Stimulated activated CD8-positive, alpha-beta memory T cell treated with anti-CD3 and anti-CD28 coated beads, Interleukin-15, amount 100 ng/mL, for 48 hours (primary cell): ENCODE measurements around the gene GRXCR2.
"Not testable (repeated sequence)": the region's sequence is repeated elsewhere in the genome, so short reads cannot be mapped to it uniquely, and the experiment has no call there.

ENCODE experiments used
- DNase-seq, 2 donors: peaks; one replicate each; pipeline ENCODE4 v3.0.0-alpha.2; 2020; ENCODE audit warnings: low read depth in 2 of 2

Gene GRXCR2, protein sequence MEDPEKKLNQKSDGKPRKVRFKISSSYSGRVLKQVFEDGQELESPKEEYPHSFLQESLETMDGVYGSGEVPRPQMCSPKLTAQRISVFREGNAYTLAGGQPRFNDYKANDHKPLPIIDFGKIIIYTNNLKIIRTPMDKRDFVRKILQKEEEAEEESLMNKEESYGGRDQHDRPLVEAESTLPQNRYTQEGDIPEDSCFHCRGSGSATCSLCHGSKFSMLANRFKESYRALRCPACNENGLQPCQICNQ

DNA sequence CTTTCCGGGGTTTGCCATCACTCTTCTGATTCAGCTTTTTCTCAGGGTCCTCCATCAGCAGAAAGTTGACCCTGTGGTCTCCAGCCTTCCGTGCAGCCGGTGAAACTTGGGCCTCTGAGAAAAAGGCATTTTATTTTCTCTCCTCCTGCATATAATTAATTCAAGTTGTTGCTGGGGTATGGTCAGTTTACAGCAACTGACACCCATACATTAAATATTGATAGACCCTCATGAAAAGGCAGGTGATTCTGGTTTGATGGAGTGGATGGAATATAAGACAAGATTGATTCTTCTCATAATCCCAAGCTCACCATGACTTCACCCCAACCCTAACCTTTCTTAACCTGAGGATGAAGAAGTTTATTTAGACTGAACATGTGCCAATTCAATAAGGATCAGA lies at the start of gene GRXCR2:
Gene GRXCR2 (minus strand): TSS at position 101 of the 400 bp plus-strand sequence. CDS start 46 bp downstream, at position 55.
- no peak for DNase-seq

DNA sequence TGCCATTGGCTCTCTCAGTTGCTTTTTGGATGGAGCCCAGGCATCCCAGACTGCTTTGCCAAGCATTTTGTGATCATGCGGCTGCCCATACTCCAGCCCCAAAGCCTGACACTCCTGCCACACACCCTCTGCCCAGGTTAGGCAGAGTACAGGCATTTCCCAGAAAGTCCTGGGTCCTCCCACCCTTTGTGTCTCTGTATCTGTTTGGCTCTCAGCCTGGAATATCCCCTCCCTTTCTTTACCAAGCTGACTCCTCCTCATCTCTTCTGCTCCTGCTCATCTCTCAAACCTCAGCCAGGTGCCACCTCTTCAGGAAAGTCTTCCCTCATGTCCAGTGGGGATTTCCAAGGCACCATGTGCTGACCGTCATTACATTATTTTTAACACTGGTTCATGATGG lies 49.2 kb upstream of the GRXCR2 start:
- no peak for DNase-seq

DNA sequence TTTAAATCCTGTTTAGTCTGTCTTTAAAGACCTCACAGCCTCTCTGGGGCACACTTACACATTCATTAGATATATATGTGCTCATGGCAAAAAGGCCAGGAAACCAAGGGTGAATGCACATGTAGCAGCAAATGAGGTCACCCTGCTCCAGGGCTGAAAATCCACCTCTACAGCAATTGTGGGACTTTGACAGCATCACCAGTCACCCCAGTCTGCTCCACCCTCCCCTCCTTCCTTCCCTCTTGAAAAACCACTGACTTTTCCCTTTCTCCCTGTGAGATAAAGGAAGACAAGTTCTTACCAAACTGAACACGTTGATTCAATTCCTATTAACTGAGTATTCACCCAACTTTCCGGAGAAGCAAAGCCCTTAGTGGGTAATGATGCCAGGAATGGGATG lies 48.4 kb upstream of the GRXCR2 start:
- no peak for DNase-seq

DNA sequence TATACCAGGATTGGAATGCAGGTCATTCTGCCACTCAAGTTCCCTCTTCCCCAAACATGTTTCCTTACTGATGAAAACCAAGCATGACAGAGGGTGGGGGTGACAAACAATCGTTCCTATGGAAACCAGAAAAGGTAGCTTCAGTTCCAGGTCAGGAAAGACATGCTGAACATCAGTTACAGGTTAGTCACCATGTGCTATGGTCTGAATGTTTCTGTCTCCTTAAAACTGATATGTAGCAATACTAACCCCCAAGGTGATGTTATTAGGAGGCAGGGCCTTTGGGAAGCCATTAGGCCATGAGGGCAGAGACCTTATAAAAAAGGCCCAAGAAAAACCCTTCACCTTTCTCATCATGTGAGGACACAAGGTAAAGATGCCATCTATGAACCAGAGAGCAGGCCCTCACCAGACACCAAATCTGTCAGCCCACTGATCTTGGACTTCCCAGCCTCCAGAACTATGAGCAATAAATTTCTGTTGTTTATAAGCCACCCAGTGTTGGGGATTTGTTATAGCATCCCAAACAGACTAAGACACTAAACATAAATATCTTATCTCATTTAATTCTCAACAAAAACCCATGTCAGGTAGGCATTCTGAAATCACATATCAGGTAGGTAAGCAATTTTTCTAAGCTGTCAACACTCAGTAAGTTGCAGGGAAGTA lies 47.9 kb upstream of the GRXCR2 start:
- no peak for DNase-seq

DNA sequence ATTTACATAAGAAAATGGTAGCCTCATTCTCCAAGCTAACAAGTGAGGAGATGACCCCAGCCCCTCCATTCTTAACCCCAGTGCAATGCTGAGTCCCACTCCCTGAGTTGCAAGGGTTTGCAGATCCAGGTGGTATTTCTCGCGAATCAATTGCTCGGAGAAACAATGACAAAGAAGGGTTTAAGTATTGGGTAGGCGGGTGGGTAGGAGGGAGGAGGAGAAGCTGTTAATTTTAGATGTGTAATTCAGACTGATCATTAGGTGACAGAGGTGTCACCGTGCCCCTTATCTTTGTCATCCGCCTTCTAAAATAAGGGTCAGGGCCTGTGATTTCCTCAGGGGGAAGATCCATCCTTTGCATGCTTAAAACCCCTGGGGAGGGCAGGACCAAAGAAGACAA lies 46.6 kb upstream of the GRXCR2 start:
- DNase-seq = no peak

DNA sequence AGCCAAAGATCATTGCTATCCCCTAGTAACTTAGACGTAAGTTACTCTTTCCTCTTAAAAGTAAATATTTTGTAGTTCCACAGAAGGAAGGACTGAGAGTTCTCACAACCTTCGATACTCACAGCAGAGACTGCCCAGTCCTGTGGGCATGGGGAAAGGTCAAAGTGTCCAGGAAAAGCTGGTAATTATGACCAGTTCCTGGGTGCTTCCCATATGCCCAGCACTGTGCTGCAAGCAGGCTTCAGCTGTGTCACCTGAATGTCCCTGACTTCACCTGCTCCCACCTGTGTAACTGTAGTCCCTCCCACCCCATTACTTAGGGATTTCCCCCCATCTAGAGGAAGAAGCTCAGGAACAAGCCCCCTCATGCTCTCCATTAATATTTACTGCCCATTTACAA lies 45.6 kb upstream of the GRXCR2 start:
- no peak for DNase-seq

DNA sequence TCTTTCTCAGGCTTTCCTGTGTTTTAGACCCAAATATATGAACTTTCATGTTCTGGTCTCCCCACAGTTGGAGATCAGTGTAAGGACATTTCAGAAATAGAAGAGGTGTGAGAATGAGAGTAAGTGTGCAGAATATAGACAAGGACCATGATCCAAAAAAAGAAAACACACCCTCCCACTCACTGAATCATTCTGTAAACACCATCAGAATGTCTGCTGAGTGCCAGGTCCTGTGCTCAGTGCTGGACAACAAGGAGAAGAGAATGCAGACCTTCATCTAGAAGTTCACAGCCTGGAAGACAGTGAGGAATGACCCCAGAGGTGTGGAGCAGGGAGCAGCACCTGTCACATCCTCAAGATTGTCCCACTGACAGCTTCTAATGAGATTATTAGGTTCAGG lies 44.5 kb upstream of the GRXCR2 start:
- no peak for DNase-seq

DNA sequence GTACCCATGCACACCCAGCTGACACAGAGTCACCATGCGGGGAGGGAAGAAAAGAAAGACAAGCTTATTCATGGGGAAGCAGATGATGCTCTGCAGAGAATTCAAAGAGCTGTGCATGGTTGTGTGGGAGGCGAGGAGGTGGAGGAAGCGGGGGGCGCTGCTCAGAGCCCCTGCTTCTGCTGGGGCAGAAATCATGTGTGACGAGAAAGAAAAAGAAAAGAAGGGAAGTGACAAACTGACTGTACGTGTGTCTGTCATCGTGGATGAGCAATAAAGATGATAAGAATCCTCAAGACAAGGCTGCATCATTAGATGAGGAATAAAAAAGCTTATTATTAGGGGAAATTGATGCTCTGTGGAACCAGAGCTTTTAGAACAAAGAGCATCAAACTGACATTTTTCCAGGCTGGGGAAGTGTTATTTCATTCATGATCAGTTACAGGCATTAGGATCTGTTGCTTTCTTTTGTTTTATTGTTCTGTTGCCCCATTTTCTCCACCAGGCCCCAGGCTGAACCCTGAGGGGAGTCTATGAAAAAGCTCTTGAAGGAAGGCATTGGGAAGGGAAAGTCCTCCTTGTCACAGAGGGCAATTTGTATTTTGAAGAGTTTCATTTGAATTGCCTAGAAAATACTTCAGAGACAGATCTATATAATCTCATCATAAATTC lies 43.3 kb upstream of the GRXCR2 start:
- no peak for DNase-seq

DNA sequence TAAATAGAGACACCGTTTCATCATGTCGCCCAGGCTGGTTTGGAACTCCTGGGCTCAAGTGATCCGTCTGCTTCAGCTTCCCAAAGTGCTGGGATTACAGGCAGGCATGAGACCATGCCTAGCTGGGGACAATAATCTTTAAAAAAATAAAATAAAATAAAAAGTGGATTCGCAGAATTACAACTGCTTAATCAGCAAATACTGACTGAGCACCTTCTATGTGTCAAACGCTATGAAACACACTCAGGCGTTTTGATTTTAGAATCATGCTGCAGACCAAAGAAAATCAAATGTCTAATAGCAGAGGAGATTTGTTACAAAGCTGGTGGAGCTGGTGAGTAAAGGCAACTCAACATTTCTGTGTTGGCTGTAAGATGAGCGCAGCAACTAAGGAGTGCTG lies 40.9 kb upstream of the GRXCR2 start:
- no peak for DNase-seq

DNA sequence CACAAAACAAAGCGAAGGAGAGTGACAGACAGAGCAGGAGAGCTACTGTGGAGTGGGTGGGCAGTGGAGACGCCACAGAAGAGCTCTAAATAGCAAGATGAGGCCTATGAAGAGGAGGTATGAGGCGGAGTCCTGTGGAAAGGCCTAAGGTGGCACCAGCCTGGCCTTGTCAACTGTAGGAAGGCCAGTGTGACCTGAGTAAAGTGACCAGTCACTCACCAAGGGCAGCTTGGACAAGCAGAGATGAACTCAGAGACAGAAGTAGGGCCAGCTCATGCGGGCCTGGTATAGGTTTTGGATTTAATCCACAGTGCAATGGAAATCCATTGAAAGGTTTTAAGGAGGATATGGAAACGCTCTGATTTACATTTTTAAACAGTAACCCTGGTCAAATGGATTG lies 39.8 kb upstream of the GRXCR2 start:
- DNase-seq = no peak

DNA sequence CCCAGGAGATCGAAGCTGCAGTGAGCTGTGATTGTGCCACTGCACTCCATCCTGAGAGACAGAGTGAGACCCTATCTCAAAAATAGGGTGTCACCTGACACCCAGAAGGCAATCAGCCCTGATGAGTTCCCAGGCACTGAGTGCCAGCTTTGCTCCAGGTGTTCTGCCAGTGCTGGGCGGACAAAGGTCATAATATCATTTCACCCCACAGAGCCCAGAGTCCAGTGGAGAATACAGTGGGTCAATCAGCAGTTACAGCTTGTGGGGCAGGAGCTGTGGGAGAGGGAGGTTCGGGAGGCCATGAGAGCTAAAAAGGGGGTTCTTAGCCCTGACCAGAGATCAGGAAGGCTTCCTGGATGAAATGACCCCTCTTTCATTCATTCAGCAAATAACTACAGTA lies 39.2 kb upstream of the GRXCR2 start:
- DNase-seq = no peak

DNA sequence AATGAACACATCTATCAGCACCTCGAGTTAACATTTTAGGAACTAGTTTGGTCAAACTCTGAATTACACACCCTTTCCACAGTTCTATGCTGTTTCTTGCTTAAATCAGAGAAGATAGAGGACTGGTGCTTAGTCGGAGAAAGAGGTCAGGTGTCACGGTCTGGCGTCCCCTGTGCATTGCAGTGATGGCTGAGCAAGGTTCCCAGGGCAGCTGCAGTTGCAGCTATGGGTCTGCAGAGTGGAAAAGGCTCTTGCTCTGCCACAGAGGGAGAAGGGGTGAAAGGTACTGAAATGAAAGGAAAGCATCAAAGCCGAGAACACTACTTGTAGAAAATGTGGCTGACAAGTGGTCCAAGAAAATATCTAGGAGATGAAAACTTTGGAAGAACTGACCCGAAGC lies 38.4 kb upstream of the GRXCR2 start:
- no peak for DNase-seq

DNA sequence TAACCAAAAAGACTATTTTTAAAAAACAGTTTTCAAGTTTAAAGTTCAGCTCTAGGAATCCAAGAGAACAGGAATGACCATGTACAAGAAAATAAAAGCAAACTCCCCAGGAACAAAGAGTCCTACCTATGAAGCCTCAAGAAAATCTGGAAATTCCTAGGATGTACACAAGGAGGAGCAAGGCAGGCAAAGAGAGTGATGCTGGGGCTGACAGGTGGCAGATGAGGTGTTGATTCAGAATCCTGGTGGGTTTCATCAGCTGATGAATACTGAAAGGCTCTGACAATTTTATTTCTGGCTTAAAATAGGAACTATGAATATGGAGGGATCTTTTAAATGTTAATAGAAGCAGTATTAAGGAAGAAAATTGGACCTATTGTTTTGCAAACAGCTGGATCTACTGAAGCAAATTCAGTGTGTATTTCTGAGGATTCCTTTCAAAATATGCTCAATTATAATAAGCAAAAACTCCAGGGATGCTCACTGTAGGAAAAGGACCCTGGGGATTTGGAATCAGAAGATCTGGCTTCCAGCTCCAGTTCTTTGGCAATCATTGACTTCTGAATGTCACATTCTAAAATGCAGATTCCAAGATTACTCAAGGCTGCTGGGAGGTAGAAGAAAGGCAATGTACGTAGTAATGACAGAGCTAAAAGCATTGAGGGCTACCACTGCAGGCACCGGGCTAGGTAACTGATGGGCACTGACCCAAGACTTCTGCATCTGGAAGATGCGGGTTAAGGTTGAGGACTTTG lies 35.6 kb upstream of the GRXCR2 start:
- no peak for DNase-seq

DNA sequence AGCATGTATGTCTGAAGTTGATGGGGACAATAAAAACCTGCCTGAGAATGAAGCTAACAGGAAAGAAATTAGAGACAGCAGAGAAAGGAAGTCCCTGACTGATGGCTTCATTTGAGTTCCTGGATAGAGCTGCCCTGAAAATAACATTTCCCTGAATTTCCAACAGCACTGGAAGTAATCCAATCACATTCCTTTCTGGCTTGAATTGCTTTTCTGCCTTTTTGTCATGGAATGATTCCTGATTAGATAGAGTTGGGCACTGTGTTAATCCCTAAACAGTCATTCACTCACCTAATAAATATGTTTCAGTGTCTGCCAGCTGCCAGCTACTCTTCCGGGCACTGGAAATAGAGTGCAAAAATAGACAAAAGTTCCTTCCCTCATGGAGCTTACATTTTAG lies 33.6 kb upstream of the GRXCR2 start:
- DNase-seq = no peak

DNA sequence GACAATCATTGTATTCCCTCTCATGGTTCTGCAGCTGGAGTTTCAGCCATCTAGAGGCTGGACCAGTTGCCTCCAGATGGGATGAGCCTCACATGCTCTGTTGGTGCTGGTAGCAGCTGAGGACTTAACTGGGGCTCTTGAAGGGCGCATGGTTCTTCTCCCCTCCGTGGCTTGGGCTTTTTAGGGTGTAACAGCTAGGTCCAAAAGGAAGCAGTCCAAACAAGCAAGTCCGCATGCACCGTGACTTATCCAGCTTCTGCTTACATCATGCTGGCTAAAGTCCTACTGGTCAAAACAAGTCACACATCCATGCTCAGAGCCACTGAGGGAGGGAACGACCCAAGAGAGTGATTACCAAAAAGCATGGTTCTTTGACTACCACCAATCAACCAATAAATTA lies 31.9 kb upstream of the GRXCR2 start:
- DNase-seq = no peak

DNA sequence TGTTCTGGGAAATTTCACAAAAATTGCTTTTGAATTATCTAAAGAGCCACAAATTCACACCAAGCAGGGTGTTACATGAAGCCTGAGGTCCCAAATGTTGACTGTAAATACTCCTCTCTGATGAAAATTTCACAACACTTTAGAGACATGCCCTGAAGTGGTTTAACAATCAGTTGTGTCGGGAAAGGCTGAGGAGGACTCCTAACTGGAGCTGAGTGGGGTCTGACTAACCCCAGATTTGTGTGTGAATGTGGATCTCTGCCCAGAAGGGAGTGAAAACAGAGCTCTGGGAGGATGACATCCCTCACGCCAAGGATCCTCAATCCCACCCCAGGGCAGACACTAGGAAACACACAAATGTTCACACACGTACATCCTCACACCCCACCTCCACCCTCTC lies 31.1 kb upstream of the GRXCR2 start:
- DNase-seq = no peak

DNA sequence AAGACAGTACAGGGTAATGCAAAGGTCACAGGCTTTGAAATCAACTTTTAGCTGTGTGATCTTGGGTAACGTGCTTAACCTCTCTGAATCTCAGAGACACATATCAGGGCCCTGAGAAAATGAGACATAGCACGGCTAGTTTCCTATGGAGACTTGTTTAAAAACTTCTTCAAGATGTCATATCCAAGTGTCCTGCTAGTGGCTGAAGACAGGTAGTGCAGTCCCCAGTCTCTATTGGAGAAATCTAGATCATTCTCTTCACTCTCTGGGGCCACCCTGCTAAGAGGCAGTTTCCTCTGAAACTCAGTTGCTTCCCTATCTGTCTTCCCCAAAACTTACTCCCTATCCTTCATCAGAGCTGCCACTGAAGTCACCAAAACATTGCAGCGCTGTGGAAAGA lies 30.3 kb upstream of the GRXCR2 start:
- no peak for DNase-seq

DNA sequence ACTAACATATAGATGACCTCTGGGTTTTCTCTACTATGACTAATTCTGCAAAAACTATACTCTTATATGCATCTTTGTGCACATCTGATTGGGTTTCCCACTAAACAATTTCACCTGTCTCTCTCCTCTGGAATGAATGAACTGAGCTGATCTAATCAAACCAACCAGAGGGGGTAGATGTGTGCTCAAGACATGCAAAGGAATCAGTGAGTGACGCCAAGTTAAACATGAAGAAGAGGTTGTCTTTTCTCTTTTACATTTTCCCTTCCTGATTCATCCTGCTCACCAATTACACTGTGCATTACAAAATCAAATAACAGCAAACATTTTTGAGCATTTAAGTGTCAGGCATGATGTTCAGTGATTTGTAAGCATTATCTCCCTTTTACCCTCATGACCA lies 29.6 kb upstream of the GRXCR2 start:
- no peak for DNase-seq

DNA sequence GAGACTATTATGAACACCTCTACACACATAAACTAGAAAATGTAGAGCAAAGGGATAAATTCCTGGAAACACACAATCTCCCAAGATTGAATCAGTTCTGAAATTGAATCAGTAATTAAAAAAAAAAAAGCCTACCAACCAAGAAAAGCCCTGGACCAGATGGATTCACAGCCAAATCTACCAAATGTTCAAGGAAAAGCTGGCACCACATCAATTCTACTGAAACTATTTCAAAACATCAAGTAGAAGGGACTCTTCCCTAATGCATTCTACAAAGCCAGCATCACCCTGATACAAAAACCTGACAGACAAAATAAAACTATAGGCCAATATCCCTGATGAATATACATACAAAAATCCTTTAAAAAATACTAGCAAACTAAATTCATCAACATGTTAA lies 25.4 kb upstream of the GRXCR2 start:
- DNase-seq = no peak

DNA sequence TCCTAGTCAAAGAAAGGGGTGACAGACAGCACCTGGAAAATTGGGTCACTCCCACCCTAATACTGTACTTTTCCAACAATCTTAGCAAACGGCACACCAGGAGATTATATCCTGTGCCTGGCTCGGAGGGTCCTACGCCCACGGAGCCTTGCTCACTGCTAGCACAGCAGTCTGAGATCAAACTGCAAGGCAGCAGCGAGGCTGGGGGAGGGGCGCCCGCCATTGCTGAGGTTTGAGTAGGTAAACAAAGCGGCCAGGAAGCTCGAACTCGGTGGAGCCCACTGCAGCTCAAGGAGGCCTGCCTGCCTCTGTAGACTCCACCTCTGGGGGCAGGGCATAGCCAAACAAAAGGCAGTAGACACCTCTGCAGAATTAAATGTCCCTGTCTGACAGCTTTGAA lies 18.6 kb upstream of the GRXCR2 start:
- not testable (repeated sequence) for DNase-seq

DNA sequence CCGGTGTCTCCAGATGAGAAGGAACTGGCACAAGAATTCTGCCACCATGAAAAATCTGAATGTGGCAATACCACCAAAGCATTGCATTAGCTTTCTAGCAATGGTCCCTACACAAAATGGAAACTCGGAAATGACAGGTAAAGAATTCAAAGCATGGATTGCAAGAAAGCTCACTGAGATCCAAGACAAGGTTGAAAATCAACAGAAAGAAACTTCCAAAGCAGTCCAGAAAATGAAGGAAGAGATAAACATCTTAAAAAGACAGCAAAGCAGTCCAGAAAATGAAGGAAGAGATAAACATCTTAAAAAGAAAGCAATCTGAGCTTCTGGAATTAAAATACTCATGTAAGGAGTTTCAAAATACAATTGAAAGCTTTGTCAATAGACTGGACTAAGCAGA lies 16.8 kb upstream of the GRXCR2 start:
- DNase-seq = no peak

DNA sequence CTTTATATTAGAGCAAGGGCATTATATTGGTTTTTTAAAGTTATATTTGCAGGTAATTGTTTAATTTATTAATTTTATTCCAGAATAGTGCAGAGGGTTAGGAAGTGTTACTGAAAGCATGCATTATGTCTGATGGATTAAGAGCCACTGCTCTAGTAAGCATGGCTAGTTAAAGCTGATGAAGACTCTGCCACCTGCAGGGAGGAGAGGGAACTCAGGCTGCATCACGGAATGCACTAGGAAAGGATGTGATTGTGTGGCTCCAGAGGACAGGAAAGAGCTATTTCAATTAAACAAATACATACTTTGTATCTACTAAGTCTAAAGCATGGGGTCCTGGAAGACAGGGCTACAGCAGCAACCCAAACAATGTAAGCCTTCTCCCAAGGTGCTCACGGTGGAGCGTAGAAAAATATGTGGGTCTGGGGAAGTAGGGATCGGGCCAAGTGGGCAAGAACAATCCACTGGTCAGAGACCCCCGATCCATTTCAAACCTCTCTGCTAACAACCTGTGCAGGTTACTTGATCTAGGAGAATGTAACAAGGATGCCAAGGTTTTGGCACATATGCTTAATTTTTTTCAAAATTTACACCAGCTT lies 15.3 kb upstream of the GRXCR2 start:
- no peak for DNase-seq
